Measurements from ENCODE around the gene STARD3NL. TPM values are rescaled to one million over a fixed set of nuclear protein-coding genes. Genes with fewer than 3 reads are reported as not detected.

The STARD3NL gene
- total and polyA plus RNA-seq, 2 of the 4 experiments (the other 2 are of a cell fraction): 51.6 to 69.7 TPM

GRCh38 chr7:38273286-38273995 lies 95.4 kb downstream of the STARD3NL start, which contains the start of gene TARP:
TSS of gene TARP (minus strand) at chr7:38273636.
- CTCF ChIA-PET: interaction anchor here (0.6 to 0.7 kb wide), 2 partner anchors 212 to 1231 kb away, joined by 3 read pairs; no protein-coding TSS in a partner anchor
- H4K20me1 ChIP-seq (ENCODE audit: insufficient read depth, low read length): no peaks in the 10 kb centered on the region
- no peak for TF ChIP-seq CTCF (conservative IDR thresholded peaks at IDR 0.05; ENCODE audit: low read depth, low read length)
- no peak for TF ChIP-seq RAD21 (IDR thresholded peaks at IDR 0.05; ENCODE audit: low read length)

More at GRCh38 chr7:38273286-38273995, 95.4 kb downstream of the STARD3NL start, which contains the start of gene TARP:
- no peaks in the 10 kb centered on the region for H3K9me1 ChIP-seq (ENCODE audit: insufficient read depth, low read length)
- dilution Hi-C loops (cut with HindIII; ENCODE audit: low sequenced_read_pairs, unreplicated experiment): no loop called here
- H2BK20ac ChIP-seq (ENCODE audit: low read depth, low read length): no peak within 1 kb of the TSS
- no peak within 1 kb of the TSS for H3K18ac ChIP-seq (ENCODE audit: low read depth, low read length)
- intact Hi-C loops (cut with micrococcal nuclease): no loop called here
- no CpG with 5 or more reads among the region's 2 CpGs for WGBS, 2 experiments (ENCODE audit: extremely low coverage in 2 of 2, insufficient read length in 1 of 2)
- no peak within 1 kb of the TSS for H3K4me2 ChIP-seq (ENCODE audit: low read depth, low read length)
- no peak within 1 kb of the TSS for H4K5ac ChIP-seq (ENCODE audit: low read depth, low read length)
- in situ Hi-C loops (cut with MboI; ENCODE audit: low sequenced_read_pairs): no loop called here
- H3K4me3 ChIP-seq (ENCODE audit: insufficient read depth, low read depth, low read length): no peak within 1 kb of the TSS
- no peak within 1 kb of the TSS for H4K8ac ChIP-seq (ENCODE audit: low read depth in 2 of 2, low read length in 2 of 2)
- no peaks in the 10 kb centered on the region for H3K9me3 ChIP-seq (ENCODE audit: control insufficient read depth, insufficient read depth, low read length)
- H3K56ac ChIP-seq (ENCODE audit: extremely low read depth, insufficient read depth, low read length): no peak within 1 kb of the TSS
- H3K14ac ChIP-seq (replicated peaks; ENCODE audit: low read depth, low read length): no peak within 1 kb of the TSS
- no peak within 1 kb of the TSS for H3K4ac ChIP-seq (ENCODE audit: low read depth, low read length)
- DNase-seq (no peak), ATAC-seq (ENCODE audit: low read depth) (no peak)
- POLR2A ChIA-PET (ENCODE audit: unreplicated experiment): no interaction called here
- no peaks in the 10 kb centered on the region for H3K4me1 ChIP-seq (ENCODE audit: control insufficient read depth, insufficient read depth, low read length)
- no peaks in the 10 kb centered on the region for H3K27me3 ChIP-seq (ENCODE audit: control insufficient read depth, insufficient read depth, low read length)
- no peak within 1 kb of the TSS for H2BK5ac ChIP-seq (ENCODE audit: low read depth, low read length, poor library complexity, severe bottlenecking)
- H2AK5ac ChIP-seq (ENCODE audit: low read depth, low read length): no peak within 1 kb of the TSS
- no TSS peak for BruUV-seq (replicated peaks)
- H4K91ac ChIP-seq (ENCODE audit: insufficient read depth, low read depth, low read length): no peak within 1 kb of the TSS
- H3K9ac ChIP-seq (ENCODE audit: low read depth, low read length): no peak within 1 kb of the TSS
- H2BK15ac ChIP-seq (ENCODE audit: low read depth, low read length): no peak within 1 kb of the TSS
- no peaks in the 10 kb centered on the region for H3K79me1 ChIP-seq (ENCODE audit: low read depth in 1 of 2, low read length in 2 of 2)
- no peak within 1 kb of the TSS for H2BK120ac ChIP-seq (ENCODE audit: low read depth, low read length)
- no peak within 1 kb of the TSS for H3K27ac ChIP-seq (ENCODE audit: insufficient read depth, low read length)
- no peaks in the 10 kb centered on the region for H3K36me3 ChIP-seq (ENCODE audit: control insufficient read depth, insufficient read depth, low read length)
- no peak within 1 kb of the TSS for H3K23ac ChIP-seq (ENCODE audit: low read depth, low read length)
- H2AFZ ChIP-seq (replicated peaks; ENCODE audit: low read length, poor library complexity): no peak within 1 kb of the TSS
- no peak within 1 kb of the TSS for H2AK9ac ChIP-seq (replicated peaks; ENCODE audit: low read depth, low read length, poor library complexity)

Measured in IMR-90 (cell line).